Epithelial cell of prostate (primary cell): ENCODE measurements around the gene PCA3.

ENCODE experiments used
- DNase-seq: peaks from one replicate; pipeline ENCODE4 v3.0.0-alpha.2; 2011; ENCODE audit warnings: low read depth, low spot score
- H3K27ac ChIP-seq: fragments of 450-650 bp; 2 replicates; pipeline ENCODE4 v1.5.1; 2017; ENCODE audit warnings: mild to moderate bottlenecking

PCA3 gene

DNA sequence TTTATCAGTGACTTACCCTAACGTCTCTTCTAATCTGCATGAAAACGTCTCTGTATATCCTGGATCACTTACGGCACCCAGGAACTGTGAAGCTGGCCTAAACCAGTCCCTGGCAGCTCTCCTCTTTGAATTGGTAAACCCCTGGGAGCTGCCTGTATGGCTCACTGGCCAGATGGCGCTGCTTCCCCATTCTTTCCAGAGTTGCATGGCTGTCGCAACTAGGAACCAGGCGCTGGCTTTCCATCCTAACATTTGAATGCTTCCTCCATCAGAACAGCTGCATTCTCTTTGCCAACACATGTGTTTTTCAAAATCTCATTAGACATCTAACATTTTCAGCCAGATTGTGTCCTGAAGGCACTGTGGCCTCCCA, 8.0 kb upstream of the PCA3 start:
- no peak for DNase-seq
- no peak overlapping the region for H3K27ac ChIP-seq

GRCh38 chr9:76756941-76757673, 7.1 kb upstream of the PCA3 start:
- no peak for DNase-seq
- H3K27ac ChIP-seq, result no peak overlapping the region

DNA sequence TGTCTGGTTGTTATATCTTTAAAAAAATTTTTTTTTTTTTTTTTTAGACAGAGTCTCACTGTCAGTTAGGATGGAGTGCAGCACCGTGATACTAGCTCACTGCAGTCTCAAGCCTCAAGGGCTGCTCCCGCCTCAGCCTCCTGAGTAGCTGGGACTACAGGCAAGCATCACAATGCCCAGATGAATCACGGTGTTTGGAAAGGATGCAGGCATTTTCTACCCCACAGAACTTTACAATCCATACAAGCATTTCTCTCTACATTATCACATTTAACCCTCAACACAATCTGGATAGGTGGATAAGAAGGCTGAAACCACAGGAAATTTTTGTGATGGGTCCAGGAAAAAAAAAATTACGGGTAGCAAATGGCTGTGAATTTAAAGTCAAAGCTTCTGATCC, 5.8 kb upstream of the PCA3 start:
- H3K27ac ChIP-seq, result no peak overlapping the region

GRCh38 chr9:76759732-76760131, 4.5 kb upstream of the PCA3 start:
- DNase-seq, result no peak
- H3K27ac ChIP-seq, result no peak overlapping the region

More for the DNA sequence above, 5.8 kb upstream of the PCA3 start:
- no peak for DNase-seq

GRCh38 chr9:76761448-76761847, 2.8 kb upstream of the PCA3 start:
- no peak overlapping the region for H3K27ac ChIP-seq
- no peak for DNase-seq

GRCh38 chr9:76766126-76766525, 1.9 kb downstream of the PCA3 start:
- DNase-seq, result no peak
- H3K27ac ChIP-seq, result no peak overlapping the region

DNA sequence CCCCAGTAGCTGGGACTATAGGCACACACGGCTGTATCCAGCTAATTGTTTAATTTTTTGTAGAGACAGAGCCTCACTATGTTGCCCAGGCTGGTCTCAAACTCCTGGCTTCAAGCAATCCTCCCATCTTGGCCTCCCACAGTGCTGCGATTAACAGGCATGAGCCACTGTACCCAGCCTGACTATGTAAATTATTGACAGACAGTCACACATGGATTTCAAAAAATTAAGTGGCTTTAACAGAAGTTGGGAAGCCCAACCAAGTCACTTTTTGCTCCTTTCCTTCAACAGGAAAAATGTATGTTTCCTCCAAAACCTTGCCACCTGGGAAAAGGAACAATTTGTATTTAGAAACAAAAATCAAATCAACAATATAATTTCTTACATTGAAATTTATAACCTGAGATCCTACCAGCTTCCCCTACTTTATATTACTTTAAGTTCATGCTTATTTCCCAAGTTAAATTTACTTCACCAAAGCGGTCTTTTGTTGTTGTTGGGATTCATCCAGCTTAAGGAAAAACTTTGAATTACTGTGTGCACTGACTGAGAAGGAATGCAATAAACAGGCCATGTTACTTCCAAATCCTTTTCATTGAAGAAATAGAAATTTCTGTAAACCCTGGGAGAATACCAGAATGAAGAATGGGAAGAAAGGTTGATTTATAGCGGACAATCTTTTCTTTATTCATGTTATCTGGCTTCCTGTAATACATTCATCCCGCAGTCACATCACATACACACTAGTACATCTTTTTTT, 8.6 kb downstream of the PCA3 start:
- no peak for DNase-seq
- no peak overlapping the region for H3K27ac ChIP-seq

DNA sequence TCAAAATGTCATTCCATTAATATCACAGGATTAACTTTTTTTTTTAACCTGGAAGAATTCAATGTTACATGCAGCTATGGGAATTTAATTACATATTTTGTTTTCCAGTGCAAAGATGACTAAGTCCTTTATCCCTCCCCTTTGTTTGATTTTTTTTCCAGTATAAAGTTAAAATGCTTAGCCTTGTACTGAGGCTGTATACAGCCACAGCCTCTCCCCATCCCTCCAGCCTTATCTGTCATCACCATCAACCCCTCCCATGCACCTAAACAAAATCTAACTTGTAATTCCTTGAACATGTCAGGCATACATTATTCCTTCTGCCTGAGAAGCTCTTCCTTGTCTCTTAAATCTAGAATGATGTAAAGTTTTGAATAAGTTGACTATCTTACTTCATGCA, 20.6 kb downstream of the PCA3 start:
- no peak for DNase-seq
- no peak overlapping the region for H3K27ac ChIP-seq

DNA sequence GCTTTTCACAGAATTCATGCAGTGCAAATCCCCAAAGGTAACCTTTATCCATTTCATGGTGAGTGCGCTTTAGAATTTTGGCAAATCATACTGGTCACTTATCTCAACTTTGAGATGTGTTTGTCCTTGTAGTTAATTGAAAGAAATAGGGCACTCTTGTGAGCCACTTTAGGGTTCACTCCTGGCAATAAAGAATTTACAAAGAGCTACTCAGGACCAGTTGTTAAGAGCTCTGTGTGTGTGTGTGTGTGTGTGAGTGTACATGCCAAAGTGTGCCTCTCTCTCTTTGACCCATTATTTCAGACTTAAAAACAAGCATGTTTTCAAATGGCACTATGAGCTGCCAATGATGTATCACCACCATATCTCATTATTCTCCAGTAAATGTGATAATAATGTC, 21.3 kb downstream of the PCA3 start:
- no peak overlapping the region for H3K27ac ChIP-seq
- DNase-seq, result no peak

- no peak for DNase-seq
- H3K27ac ChIP-seq, result no peak overlapping the region
These were observed 23.4 kb downstream of the PCA3 start for GRCh38 chr9:76787677-76788076.

GRCh38 chr9:76789840-76790239, 25.6 kb downstream of the PCA3 start:
- DNase-seq, result no peak
- no peak overlapping the region for H3K27ac ChIP-seq

DNA sequence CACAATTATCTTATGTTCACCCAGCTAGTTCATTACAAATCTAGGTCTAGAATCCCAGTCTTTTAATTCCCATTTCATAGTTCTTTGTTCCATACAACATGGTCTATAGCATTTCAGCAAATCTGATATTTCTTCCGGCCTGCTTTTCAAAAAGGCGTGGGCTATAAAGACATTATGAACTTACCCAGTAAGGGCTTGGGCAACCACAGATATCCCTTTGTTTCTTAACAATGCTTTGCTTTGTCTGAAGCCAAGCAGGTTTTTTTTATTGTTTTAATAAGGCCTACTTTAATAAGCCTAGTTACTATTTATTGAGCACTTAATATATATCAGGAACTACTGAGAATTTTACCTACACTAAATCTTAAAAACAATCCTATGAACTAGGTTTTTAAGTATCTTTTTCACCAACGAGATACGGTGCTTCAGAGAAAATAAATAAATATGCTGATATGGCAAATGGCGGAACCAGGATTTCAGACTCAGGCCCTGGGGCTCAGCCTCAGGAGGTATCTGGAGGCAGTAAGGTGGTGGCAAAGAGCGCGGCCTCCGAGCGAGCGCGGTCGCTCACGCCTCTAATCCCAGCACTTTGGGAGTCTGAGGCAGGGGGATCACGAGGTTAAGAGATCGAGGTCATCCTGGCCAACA, 29.7 kb downstream of the PCA3 start:
- no peak for DNase-seq
- no peak overlapping the region for H3K27ac ChIP-seq

DNA sequence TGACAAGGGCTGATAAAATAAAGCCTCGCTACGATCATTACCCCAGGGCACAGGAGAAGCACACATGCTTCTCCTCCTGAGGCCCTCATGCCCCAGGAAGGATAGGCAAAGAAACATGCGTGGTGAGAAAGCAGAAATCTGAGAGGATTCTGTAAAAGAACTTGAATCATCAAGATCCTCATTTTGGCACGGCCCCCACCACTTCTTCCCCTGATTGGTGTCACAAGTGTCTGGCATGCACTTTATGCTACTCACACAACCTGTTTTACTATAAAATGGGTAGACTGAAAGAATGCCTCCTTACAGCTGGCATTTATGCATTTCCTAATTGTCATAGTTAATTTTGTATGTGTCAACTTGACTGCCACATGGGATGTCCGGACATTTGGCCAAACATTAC, 32.1 kb downstream of the PCA3 start:
- H3K27ac ChIP-seq, result no peak overlapping the region
- DNase-seq, result no peak

- H3K27ac ChIP-seq, result no peak overlapping the region
- DNase-seq, result no peak
These were observed 34.3 kb downstream of the PCA3 start for GRCh38 chr9:76798527-76798926.

DNA sequence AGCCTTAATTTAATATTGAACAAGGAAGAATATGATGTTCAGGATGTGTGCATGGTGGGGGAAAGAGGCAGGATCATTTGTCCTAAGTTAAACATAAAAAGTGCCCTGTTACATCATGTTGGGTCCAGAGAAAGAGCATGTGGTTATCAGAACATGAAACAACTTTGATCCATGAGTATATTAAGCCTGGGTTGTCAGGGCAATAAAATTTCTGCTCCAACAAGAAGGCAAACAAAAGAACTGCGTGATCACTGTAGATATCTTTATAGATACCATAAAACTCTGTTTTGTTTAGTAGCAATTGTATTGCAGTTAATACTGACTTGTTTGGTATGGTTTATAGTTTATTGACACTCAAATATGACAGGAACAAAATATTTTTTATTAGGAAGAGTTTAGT, 35.2 kb downstream of the PCA3 start:
- DNase-seq, result no peak
- H3K27ac ChIP-seq, result no peak overlapping the region

- DNase-seq, result no peak
- H3K27ac ChIP-seq, result no peak overlapping the region
These were observed 36.7 kb downstream of the PCA3 start for GRCh38 chr9:76800901-76801300.

DNA sequence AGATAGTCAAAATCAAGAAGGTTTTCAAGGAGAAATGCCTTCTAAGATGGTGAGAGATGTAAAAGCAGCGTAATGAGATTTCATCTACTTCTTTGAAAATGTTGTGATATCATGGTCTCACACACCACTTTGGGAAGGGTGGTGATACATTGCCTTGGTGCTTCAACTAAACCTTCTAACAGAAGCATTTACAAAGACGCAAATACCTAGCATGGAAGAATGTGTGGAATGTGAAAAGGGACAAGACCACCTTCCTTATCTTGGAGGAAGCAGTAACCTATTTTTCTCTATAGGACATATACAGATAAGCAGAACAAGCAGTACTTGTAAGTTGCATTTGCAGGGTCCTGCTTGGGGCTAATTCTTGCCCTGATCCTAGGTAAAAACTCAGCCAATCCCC, 38.8 kb downstream of the PCA3 start:
- DNase-seq, result no peak

DNA sequence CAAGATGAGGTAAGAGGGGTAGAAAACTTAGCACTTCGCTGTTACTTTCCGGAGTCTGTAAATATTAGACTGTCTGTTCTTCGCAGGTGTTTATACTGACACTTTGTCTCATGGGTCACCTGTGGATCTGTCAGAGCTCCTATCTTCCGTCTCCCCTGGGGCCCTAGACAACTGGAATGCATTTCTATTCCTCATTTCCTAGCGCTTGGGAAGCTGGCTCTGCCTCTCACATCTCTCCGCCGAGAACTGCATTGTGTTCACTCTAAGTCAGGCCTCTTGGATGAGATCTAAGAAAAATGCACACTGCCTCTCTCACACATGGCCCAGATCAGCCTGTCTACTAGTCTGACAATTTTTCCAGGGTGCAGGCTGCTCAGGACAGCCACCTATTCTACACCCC, 39.5 kb downstream of the PCA3 start:
- H3K27ac ChIP-seq, result no peak overlapping the region
- no peak for DNase-seq

More for the DNA sequence above, 38.8 kb downstream of the PCA3 start:
- no peak overlapping the region for H3K27ac ChIP-seq

- no peak overlapping the region for H3K27ac ChIP-seq
- DNase-seq, result no peak
These were observed 44.4 kb downstream of the PCA3 start for GRCh38 chr9:76808636-76809035.

DNA sequence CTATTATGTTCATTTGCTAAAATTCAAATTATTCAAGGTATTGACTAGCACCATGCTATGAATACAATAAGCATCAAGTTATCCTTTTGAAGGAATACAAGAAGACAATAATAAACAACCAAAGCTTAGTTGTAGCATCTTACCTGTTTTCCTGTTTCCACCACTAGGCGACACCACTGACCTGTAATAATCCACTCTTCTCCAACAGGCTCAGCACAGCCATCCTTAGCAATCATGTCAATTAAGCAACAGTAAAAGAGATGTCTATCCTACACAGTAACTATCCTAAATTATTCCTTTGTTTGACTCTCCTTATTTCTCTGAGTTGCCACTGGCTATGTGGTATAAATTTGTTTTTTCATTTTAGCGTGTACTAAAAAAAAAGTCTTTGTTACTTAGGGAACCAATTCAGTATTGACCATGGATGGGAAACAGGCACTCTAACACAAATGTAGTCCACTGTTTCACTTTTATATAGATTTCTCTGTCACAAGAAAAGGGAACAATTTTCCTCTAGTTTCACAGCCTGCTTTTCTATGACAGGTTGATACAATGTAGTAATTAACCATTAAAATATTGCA, 46.2 kb downstream of the PCA3 start:
- H3K27ac ChIP-seq, result no peak overlapping the region
- DNase-seq, result no peak

DNA sequence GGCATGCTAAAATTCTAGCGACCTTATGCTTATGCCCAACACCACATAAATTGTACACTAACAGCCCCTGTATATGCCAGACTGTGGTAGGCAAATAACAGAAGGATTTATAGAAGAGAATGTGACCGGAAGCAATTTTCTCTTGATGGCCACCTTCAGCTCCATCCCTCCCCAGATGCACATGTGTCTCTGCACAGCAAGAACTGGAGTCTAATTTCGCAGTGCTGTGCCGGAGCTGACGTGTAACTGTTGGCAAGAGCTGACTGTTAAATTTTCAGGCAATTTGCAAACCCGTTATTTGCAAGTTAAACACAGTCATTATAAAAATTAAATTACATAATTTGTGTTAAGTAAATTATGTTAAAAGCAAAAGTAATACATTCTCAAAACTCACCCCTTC, 48.4 kb downstream of the PCA3 start:
- H3K27ac ChIP-seq, result no peak overlapping the region
- DNase-seq, result no peak
